Lower lobe of right lung (tissue), 2 donors: ENCODE measurements around the gene RUSC2. TPM values are rescaled to one million over a fixed set of nuclear protein-coding genes. Genes with fewer than 3 reads are reported as not detected.

ENCODE experiments used
- ATAC-seq, 2 donors: fragments of 200-7000 bp; cut with Tn5 transposase; one replicate each; pipeline ENCODE4 v1.9.1; 2020 to 2022; ENCODE audit warnings: mild to moderate bottlenecking in 2 of 2, moderate library complexity in 2 of 2
- DNase-seq: peaks from one replicate; pipeline ENCODE4 v3.0.0-alpha.2; 2020
- H3K27ac ChIP-seq: fragments of 200-600 bp; one replicate; pipeline ENCODE4 v1.8.0; 2022
- H3K27me3 ChIP-seq: fragments of 200-600 bp; one replicate; pipeline ENCODE4 v1.8.0; 2022; ENCODE audit warnings: low read depth
- H3K36me3 ChIP-seq: fragments of 200-600 bp; one replicate; pipeline ENCODE4 v1.8.0; 2022; ENCODE audit warnings: mild to moderate bottlenecking
- H3K4me1 ChIP-seq: fragments of 200-600 bp; one replicate; pipeline ENCODE4 v1.8.0; 2022
- H3K4me3 ChIP-seq: fragments of 200-600 bp; one replicate; pipeline ENCODE4 v1.8.0; 2022; ENCODE audit warnings: mild to moderate bottlenecking
- H3K9me3 ChIP-seq: fragments of 200-600 bp; one replicate; pipeline ENCODE4 v1.8.0; 2022
- CTCF ChIP-seq: fragments of 200-600 bp; IDR thresholded peaks from one replicate; pipeline ENCODE4 v1.8.0; 2022; ENCODE audit warnings: antibody characterized with exemption, mild to moderate bottlenecking
- intact Hi-C: fragments of 100-400 bp; cut with DNase I; formaldehyde crosslinking; loops from one replicate; pipeline ENCODE4 v1.11.0; 2022
- total RNA-seq: library from RNA; stranded (reverse); fragmentation: NEBNext Ultra II Directional; extraction: Animal tissue kit (Norgen Biotek cat#: 25700); gene quantifications from one replicate; pipeline ENCODE4 v1.2.1, GENCODE V29; 2021
- donor health status: DM: no; HTN: yes; CAD: no; lungs with severe emphysema.

RUSC2 gene
- total RNA-seq, 1 donor from 2014 or later = 23.6 TPM

- H3K27ac ChIP-seq = no peak overlapping the region
- no peaks in the 10 kb centered on the region for H3K9me3 ChIP-seq
- TF ChIP-seq CTCF = no peak
- H3K27me3 ChIP-seq = no peaks in the 10 kb centered on the region
- DNase-seq (no peak), ATAC-seq (no peak)
- no peaks in the 10 kb centered on the region for H3K36me3 ChIP-seq
- no peaks in the 10 kb centered on the region for H3K4me1 ChIP-seq
- intact Hi-C loops = no loop called here
- no peak overlapping the region for H3K4me3 ChIP-seq
These were observed 36.1 kb upstream of the RUSC2 start for GRCh38 chr9:35453786-35454185.

GRCh38 chr9:35464141-35465025 is 25.5 kb upstream of the RUSC2 start:
- Histone ChIP-seq H3K27me3 (no peaks in the 10 kb centered on the region), H3K4me3 (no peak overlapping the region), H3K4me1 (no peaks in the 10 kb centered on the region), H3K27ac (no peak overlapping the region), H3K9me3 (peaks cover 9% of the 10 kb centered on the region), H3K36me3 (no peaks in the 10 kb centered on the region)
- ATAC-seq = peak in 1 of 2 donors; percentile 29
- intact Hi-C loops = no loop called here
- no peak for TF ChIP-seq CTCF
- no peak for DNase-seq

- TF ChIP-seq CTCF = no peak
- H3K27me3 ChIP-seq = no peaks in the 10 kb centered on the region
- no peaks in the 10 kb centered on the region for H3K36me3 ChIP-seq
- H3K9me3 ChIP-seq = no peaks in the 10 kb centered on the region
- no peak for DNase-seq
- intact Hi-C loops = loop anchor here (10.0 kb wide), 1 partner anchor 576 kb away; a partner anchor contains a TSS
- no peak overlapping the region for H3K27ac ChIP-seq
- H3K4me1 ChIP-seq = no peaks in the 10 kb centered on the region
- no peak overlapping the region for H3K4me3 ChIP-seq
- no peak for ATAC-seq
These were observed 19.6 kb upstream of the RUSC2 start for GRCh38 chr9:35470340-35470739.

GRCh38 chr9:35470894-35471293 is 19.0 kb upstream of the RUSC2 start:
- peak overlapping the region; percentile 18 for H3K27ac ChIP-seq

GRCh38 chr9:35476596-35476995 is 13.3 kb upstream of the RUSC2 start:
- TF ChIP-seq CTCF = no peak
- peaks cover 5% of the 10 kb centered on the region for H3K4me1 ChIP-seq
- intact Hi-C loops = loop anchor here (10.0 kb wide), 1 partner anchor 582 kb away; a partner anchor contains a TSS
- H3K27me3 ChIP-seq = no peaks in the 10 kb centered on the region
- peak overlapping the region; percentile 50 for H3K27ac ChIP-seq
- ATAC-seq = peak in 1 of 2 donors; percentile 61
- DNase-seq = no peak
- H3K9me3 ChIP-seq = no peaks in the 10 kb centered on the region
- no peak overlapping the region for H3K4me3 ChIP-seq
- no peaks in the 10 kb centered on the region for H3K36me3 ChIP-seq

More at GRCh38 chr9:35470894-35471293, 19.0 kb upstream of the RUSC2 start:
- Histone ChIP-seq H3K27me3 (no peaks in the 10 kb centered on the region), H3K36me3 (no peaks in the 10 kb centered on the region), H3K4me3 (no peak overlapping the region), H3K9me3 (no peaks in the 10 kb centered on the region), H3K4me1 (no peaks in the 10 kb centered on the region)
- no peak for DNase-seq
- ATAC-seq = peak; percentile 70 to 86
- intact Hi-C loops = loop anchor here (10.0 kb wide), 1 partner anchor 576 kb away; a partner anchor contains a TSS
- TF ChIP-seq CTCF = no peak
